CD4-positive, alpha-beta T cell treated with Interleukin-21 for 1 hour (primary cell): ENCODE results near the gene QRICH2.
A peak's percentile ranks its signal among the peaks of the same experiment; 100 is the strongest.
"Not testable (repeated sequence)": the region's sequence is repeated elsewhere in the genome, so short reads cannot be mapped to it uniquely, and the experiment has no call there.

Experiments used
- DNase-seq: peaks from one replicate; pipeline ENCODE4 v3.0.0-alpha.2; 2020

The QRICH2 gene

GRCh38 chr17:76265624-76266243 is 42.3 kb downstream of the QRICH2 start:
- peak; percentile 66 for DNase-seq

GRCh38 chr17:76264755-76265623 is 43.1 kb downstream of the QRICH2 start, which contains the start of gene UBALD2:
TSS of gene UBALD2 (plus strand) at chr17:76265348. CDS start at chr17:76265506, 158 bp downstream.
- peak; percentile 99 for DNase-seq

- no peak for DNase-seq
These were observed 43.7 kb downstream of the QRICH2 start for GRCh38 chr17:76264425-76264754.

- no peak for DNase-seq
These were observed 44.2 kb downstream of the QRICH2 start for GRCh38 chr17:76263896-76264295.

GRCh38 chr17:76262732-76263344 is 45.2 kb downstream of the QRICH2 start:
- no peak for DNase-seq

GRCh38 chr17:76261421-76262215 is 46.5 kb downstream of the QRICH2 start:
- no peak for DNase-seq

- DNase-seq, result no peak
These were observed 47.4 kb downstream of the QRICH2 start for GRCh38 chr17:76260669-76261068.

GRCh38 chr17:76260220-76260619 is 47.9 kb downstream of the QRICH2 start:
- DNase-seq, result no peak

GRCh38 chr17:76256430-76257050 is 51.5 kb downstream of the QRICH2 start:
- DNase-seq, result peak; percentile 72

- no peak for DNase-seq
These were observed 52.2 kb downstream of the QRICH2 start for GRCh38 chr17:76255801-76256429.

- no peak for DNase-seq
These were observed 53.8 kb downstream of the QRICH2 start for GRCh38 chr17:76254275-76254674.

- DNase-seq, result no peak
These were observed 54.2 kb downstream of the QRICH2 start for GRCh38 chr17:76253841-76254240.

GRCh38 chr17:76252967-76253766 is 54.9 kb downstream of the QRICH2 start:
- not testable (repeated sequence) for DNase-seq

- DNase-seq, result peak; percentile 52
These were observed 55.8 kb downstream of the QRICH2 start for GRCh38 chr17:76252040-76252954.

- no peak for DNase-seq
These were observed 56.5 kb downstream of the QRICH2 start for GRCh38 chr17:76251478-76252039.

- DNase-seq, result no peak
These were observed 57.9 kb downstream of the QRICH2 start for GRCh38 chr17:76250141-76250540.

GRCh38 chr17:76248013-76248782 is 59.9 kb downstream of the QRICH2 start:
- no peak for DNase-seq

- DNase-seq, result no peak
These were observed 60.8 kb downstream of the QRICH2 start for GRCh38 chr17:76247304-76247703.
